Measurements from ENCODE around the gene MTPN.

Gene MTPN

DNA sequence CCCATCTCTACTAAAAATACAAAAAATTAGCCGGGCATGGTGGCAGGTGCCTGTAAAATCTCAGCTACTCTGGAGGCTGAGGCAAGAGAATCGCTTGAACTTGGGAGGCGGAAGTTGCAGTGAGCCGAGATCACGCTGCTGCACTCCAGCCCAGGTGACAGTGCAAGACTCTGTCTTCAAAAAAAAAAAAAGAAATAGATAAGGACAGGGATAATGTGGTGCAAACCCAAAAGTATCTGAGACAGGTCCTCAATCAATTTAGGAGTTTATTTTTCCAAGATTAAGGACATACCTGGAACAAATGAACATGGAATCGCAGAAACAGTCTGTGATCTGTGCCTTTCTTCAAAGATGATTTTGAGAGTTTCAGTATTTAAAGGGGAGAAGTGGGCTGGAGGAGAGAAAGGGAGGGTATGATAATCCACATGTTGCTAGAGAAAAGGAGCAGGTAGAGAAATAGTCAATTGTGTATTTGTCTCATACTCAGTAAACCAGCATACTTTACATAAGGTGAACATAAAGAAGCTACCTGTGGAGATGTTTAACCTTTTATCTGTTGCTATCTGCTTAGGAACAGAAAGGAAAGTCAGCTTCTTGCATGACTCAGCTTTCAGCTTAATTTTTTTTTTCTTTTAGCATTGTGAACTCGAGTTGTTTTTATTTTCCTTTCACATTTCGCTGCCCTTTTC, 4.9 kb upstream of the MTPN start:
- no peak for DNase-seq (ENCODE audit: low spot score)

DNA sequence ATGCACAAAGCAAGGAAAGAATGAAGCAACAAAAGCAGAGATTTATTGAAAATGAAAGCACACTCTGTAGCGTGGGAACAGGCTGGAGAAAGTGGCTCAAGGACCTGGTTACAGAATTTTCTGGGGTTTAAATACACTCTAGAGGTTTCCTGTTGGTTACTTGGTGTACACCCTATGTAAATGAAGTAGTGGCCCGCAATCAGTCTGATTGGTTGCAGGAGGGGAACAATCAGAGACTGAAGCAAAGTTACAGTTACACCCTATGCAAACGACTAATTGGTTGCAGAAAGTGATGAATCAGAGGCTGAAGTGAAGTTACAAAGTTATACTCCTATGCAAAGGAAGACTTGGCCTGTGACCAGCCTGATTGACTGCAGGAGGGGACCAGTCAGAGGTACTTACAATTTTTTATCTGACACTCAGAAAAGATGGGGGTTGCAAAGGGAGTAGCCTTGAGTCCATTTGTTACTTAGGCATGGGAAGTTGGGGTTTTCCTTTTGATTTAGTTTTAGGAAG, 3.6 kb upstream of the MTPN start:
- peak; percentile 90 for DNase-seq (ENCODE audit: low spot score)

GRCh38 chr7:135980012-135980551, 2.9 kb upstream of the MTPN start:
- DNase-seq (ENCODE audit: low spot score), result peak; percentile 98

- DNase-seq (ENCODE audit: low spot score), result no peak
Measured at GRCh38 chr7:135979471-135980011, 2.4 kb upstream of the MTPN start.

DNA sequence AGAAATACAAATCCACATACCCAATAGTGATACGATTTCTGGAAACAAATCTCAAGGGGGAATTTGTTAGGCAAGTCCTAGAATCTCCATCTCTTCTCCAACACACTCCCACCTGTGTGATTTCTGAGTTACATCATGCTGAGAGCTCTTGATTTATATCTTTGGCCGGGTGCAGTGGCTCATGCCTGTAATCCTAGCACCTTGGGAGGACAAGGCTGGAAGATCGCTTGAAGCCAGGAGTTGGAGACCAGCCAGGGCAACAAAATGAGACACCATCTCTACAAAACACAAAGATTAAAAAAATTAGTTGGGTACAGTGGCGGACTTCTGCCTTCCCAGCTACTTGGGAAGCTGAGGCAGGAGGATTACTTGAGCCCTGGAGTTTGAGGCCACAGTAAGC, 1.5 kb upstream of the MTPN start:
- DNase-seq (ENCODE audit: low spot score), result no peak

GRCh38 chr7:135977742-135978066, 545 bp upstream of the MTPN start:
- DNase-seq (ENCODE audit: low spot score), result no peak

DNA sequence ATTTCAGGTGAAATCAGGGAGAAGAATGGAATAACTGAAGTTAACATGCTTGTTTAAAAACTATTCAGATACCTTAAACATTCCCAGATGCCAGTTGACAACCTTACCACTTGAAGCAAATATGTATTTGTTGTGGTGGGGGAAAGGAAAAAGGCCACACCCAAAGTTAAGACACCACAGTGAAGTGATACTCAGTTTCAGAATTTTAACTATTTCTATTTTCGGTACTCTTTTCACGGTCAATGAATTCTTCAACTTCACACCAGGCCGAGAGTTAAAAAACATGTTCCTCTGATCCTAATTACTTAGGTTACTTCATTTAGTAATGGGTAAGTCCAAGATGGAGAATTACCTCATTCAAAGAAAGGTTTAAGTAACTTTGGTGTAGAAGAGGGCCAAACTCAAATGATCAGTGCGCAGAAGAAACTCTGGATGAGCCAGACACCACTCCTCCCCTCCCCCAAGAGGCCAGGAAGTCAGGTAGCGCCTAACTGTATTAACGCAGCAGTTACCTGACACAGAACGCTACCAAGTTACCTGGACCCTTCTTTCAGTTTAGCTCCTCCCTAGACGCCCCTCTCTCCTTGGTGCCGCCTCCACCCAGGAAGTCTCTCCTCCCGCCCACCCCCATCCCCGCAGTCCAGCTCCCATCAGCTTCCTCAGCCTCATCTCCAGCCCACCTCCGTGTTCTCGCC, 700 bp downstream of the MTPN start:
- no peak for DNase-seq (ENCODE audit: low spot score)

- no peak for DNase-seq (ENCODE audit: low spot score)
Measured at GRCh38 chr7:135975166-135975565, 2.0 kb downstream of the MTPN start.

GRCh38 chr7:135974667-135975066, 2.5 kb downstream of the MTPN start:
- DNase-seq (ENCODE audit: low spot score), result no peak

DNA sequence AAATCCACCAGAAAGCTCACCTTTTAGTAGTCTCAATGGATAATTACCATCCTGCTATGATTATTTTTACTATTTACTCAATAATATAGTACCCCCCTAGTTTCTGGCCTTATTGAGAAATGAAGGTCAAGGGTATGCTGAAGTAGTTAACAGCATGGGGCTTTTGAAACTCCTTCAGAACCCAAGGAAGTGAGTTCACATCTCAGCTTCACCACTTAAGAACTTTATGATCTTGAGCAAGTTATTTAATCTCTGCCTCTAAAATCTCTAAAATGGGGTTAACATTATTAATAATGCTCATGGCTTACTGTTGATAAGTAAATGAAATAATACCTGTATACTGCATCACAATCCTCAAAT, 5.8 kb downstream of the MTPN start:
- DNase-seq (ENCODE audit: low spot score), result no peak

DNA sequence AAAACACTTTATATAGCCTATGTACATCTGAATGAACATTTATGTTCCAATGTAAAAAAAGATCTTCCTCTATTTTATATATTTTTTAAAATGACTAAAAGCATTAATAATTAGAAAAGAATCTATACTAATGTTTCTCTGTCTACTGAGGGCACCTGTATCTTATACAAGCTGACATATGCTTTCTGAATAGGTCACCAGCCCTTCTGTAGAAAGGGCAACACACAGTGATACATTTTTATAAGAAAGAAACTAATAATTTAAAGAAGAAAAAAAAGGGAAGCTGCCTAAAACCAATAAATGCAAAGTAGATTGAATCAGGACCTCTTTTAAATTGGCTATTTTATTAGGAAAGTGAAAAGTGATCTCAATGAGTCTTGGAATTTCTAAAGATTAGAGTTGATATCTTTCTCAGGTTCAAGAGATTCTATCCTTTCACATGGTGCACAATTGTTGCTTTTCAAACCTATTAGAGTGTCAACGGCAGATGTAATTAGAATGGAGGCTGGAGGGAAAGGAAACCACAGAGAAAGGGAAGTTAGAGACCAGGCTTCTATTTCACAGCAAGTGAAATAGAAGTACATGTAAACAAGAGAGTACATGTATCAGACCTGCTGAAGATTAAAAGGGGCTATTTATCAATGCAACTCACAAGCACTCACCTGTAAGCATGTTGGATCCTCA, 6.3 kb downstream of the MTPN start:
- DNase-seq (ENCODE audit: low spot score), result no peak

GRCh38 chr7:135970045-135970444, 7.1 kb downstream of the MTPN start:
- no peak for DNase-seq (ENCODE audit: low spot score)

DNA sequence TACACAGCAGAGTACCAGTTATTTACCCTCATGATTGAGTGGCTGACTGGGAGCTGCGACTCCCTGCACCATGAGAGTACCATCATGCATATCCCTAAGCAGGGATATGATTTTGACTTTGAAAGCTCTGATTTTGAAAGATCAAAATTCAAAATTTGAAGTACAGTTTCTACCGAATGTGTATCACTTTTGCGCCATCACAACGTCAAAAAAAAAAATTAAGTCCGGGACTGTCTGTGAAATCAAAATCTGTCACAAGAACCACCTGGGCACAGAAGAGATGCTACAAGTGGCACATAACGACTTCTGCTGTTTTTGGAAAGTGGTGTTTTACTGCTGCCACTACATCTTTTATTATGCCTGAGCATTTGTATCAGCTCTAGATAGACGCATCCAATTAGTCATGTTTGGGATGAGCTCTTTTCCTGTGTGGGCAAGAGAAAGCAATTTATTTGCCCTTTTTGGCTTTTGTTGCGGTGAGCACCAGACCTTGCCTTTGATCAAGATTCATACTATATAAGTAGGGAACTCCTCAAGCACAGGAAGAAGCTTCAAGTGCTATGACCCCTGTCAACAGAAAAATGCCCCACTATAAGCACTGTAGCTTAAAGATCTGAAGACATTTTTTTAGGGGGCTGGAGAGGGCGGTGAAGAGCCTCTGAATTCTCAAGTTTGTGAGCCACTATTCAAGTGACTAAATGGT, 10.7 kb downstream of the MTPN start:
- DNase-seq (ENCODE audit: low spot score), result no peak

GRCh38 chr7:135965602-135966001, 11.6 kb downstream of the MTPN start:
- DNase-seq (ENCODE audit: low spot score), result no peak

DNA sequence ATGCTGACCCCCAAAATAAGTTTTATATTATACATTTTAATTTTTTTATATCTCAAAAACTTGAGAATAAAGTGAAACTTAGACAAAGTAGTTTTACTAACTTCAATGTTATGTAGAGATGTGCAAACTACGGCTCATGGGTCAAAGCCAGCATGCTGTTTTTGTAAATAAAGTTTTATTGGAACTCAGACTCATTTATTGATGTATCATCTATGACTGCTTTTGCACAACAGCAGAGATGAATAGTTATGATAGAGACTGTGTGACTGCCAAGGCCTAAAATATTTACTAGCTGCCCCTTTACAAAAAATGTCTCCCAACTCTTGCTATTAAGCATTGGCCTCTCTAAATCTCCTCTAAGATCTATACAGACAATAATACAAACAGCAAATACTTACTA, 12.4 kb downstream of the MTPN start:
- no peak for DNase-seq (ENCODE audit: low spot score)

- DNase-seq (ENCODE audit: low spot score), result no peak
Measured at GRCh38 chr7:135964274-135964673, 12.9 kb downstream of the MTPN start.

DNA sequence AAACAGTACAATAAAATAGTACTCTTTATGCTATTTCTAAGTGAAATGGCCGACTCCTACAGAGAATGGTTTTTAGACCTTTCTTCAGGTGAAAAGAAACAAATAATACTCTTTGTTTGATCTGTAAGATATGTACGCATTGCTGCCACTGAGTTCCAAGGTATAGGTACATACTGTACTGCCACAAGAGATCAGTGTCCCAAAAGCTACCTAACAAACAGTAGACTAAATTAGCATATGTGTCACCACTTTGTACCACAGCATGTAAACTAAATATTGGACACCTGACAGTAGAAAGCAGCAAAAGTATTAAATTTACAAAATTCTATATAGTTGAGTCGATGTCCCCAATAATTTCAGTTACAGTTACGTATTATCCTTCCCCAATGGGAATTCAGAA, 14.4 kb downstream of the MTPN start:
- DNase-seq (ENCODE audit: low spot score), result no peak

DNA sequence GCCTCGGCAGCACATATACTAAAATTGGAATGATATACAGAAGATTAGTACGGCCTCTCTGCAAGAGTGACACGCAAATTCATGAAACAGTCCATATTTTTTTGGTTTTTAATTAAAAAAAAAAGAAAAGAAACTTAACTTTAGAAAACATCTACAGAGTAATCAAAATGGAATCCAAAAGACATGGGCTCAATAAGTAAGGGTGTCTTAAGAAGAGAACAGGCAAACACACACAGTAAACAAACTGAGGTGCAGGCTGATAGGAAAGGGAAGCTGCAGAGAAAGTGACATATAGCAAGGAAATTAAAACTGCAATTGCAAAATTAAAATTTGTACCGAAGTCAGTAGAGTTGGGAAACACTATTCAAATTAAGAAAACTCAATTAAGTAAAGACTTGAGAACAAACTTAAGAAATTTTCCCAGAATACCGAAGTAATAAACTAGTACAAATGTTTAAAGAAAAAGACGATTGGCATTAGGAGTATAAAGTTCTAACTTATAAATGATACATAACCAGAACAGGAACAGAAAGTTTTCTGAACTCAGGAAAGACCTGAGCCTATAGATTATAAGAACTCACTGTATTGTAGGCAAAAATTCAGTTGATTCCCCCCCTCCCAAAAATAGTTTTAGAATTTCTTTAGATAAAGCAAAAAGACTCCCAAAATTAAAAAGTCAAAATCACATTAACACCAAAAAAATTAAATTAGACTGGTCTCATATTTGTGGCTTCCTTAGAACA, 16.3 kb downstream of the MTPN start:
- DNase-seq (ENCODE audit: low spot score), result no peak

GRCh38 chr7:135959646-135960363, 17.4 kb downstream of the MTPN start:
- no peak for DNase-seq (ENCODE audit: low spot score)

GRCh38 chr7:135958173-135958572, 19.0 kb downstream of the MTPN start:
- DNase-seq (ENCODE audit: low spot score), result no peak

DNA sequence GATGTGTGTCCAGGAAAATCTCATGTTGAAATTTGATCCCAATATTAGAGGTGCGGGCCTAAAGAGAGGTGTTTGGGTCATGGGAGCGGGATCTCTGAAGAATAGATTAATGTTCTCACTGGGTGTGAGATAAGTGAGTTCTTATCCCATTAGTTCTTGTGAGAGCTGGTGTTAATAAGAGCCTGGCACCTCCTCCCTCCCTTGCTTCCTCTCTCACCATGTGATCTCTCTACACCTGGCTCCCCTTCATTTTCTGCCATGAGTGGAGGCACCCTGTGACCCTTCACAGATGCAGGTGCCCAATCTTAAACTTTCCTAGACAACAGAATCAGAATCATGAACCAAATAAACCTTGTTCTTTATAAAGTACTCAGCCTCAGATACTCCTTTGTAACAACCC, 19.5 kb downstream of the MTPN start:
- no peak for DNase-seq (ENCODE audit: low spot score)
